ENCODE data around the gene NAV2. TPM values are rescaled to one million over a fixed set of nuclear protein-coding genes. Genes with fewer than 3 reads are reported as not detected.

NAV2 gene
- total and polyA plus RNA-seq, 3 donors from 2014 or later = 3.4 to 6.0 (median 3.9) TPM

GRCh38 chr11:19849947-19850593 lies 137.4 kb downstream of the NAV2 start:
- Histone ChIP-seq H3K4me1 (peaks cover 9% of the 10 kb centered on the region), H3K36me3 (ENCODE audit: low read depth, missing control alignments) (no peaks in the 10 kb centered on the region), H3K27ac (no peak overlapping the region), H3K4me3 (no peak overlapping the region), H3K27me3 (no peaks in the 10 kb centered on the region), H3K9me3 (no peaks in the 10 kb centered on the region)
- 70 to 75% methylated on average over 6 of the region's 6 CpGs for WGBS, 2 donors
- no peak for TF ChIP-seq POLR2A (IDR thresholded peaks at IDR 0.05)
- TF ChIP-seq, protein P1, sequence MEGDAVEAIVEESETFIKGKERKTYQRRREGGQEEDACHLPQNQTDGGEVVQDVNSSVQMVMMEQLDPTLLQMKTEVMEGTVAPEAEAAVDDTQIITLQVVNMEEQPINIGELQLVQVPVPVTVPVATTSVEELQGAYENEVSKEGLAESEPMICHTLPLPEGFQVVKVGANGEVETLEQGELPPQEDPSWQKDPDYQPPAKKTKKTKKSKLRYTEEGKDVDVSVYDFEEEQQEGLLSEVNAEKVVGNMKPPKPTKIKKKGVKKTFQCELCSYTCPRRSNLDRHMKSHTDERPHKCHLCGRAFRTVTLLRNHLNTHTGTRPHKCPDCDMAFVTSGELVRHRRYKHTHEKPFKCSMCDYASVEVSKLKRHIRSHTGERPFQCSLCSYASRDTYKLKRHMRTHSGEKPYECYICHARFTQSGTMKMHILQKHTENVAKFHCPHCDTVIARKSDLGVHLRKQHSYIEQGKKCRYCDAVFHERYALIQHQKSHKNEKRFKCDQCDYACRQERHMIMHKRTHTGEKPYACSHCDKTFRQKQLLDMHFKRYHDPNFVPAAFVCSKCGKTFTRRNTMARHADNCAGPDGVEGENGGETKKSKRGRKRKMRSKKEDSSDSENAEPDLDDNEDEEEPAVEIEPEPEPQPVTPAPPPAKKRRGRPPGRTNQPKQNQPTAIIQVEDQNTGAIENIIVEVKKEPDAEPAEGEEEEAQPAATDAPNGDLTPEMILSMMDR (IDR thresholded peaks at IDR 0.05) = no peak
- intact Hi-C loops (cut with DNase I; ENCODE audit: low total_unique reads) = no loop called here
- no peak for DNase-seq

DNA sequence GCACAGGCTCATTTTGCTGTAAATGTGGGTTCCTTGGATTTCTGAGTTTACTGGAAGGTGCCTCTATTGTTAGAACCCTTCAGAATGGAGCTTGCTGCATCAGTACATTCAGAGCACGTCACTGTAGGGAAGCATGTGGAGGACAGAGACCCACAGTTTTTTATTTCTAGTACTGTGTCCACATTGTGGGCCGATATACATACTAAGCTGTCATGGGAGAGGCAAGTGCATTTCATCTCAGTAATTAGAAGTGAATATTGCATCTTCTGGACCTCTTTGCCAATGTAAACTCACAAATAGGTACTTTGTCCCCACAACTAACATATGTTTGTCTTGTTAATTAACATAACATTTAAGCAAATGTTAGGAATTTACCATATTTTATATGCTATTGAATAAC lies 139.7 kb downstream of the NAV2 start:
- no peak overlapping the region for H3K4me3 ChIP-seq
- no peaks in the 10 kb centered on the region for H3K36me3 ChIP-seq (ENCODE audit: low read depth, missing control alignments)
- no peak for DNase-seq
- 95 to 97% methylated on average over 2 of the region's 2 CpGs for WGBS, 2 donors
- H3K4me1 ChIP-seq = peaks cover 9% of the 10 kb centered on the region
- no peaks in the 10 kb centered on the region for H3K27me3 ChIP-seq
- H3K9me3 ChIP-seq = no peaks in the 10 kb centered on the region
- intact Hi-C loops (cut with DNase I; ENCODE audit: low total_unique reads) = no loop called here
- no peak overlapping the region for H3K27ac ChIP-seq
- no peak for TF ChIP-seq POLR2A (IDR thresholded peaks at IDR 0.05)
- TF ChIP-seq, protein P1 (IDR thresholded peaks at IDR 0.05) = no peak

DNA sequence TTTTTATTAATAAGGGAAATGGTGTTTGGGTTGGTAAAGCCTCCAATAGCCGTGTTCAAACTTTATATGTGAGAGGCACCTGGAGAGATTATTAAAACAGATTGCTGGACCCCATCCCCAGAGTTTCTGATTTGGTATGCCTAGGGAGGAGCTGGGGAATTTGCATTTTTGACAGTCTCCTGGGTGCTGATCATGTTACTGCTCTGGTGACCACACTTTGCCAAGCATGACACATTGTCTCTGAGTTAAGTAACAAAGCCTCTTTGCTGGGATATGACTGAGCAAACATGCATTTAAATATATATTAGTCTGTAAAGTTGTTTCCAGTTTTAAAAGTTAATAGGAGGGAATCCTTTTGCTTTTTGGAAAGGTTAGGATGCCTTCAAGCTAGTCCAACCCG lies 140.4 kb downstream of the NAV2 start:
- H3K4me3 ChIP-seq = no peak overlapping the region
- H3K27ac ChIP-seq = no peak overlapping the region
- no peaks in the 10 kb centered on the region for H3K9me3 ChIP-seq
- TF ChIP-seq, protein P1 (IDR thresholded peaks at IDR 0.05) = no peak
- no peak for TF ChIP-seq POLR2A (IDR thresholded peaks at IDR 0.05)
- intact Hi-C loops (cut with DNase I; ENCODE audit: low total_unique reads) = no loop called here
- WGBS, 2 donors = 93 to 97% methylated on average over 2 of the region's 2 CpGs
- H3K27me3 ChIP-seq = no peaks in the 10 kb centered on the region
- no peaks in the 10 kb centered on the region for H3K36me3 ChIP-seq (ENCODE audit: low read depth, missing control alignments)
- no peak for DNase-seq
- H3K4me1 ChIP-seq = peaks cover 9% of the 10 kb centered on the region

- Histone ChIP-seq H3K27ac (no peak overlapping the region), H3K4me1 (peaks cover 9% of the 10 kb centered on the region), H3K27me3 (no peaks in the 10 kb centered on the region), H3K9me3 (no peaks in the 10 kb centered on the region), H3K36me3 (ENCODE audit: low read depth, missing control alignments) (no peaks in the 10 kb centered on the region), H3K4me3 (no peak overlapping the region)
- intact Hi-C loops (cut with DNase I; ENCODE audit: low total_unique reads) = no loop called here
- DNase-seq = no peak
- 80 to 81% methylated on average over 4 of the region's 4 CpGs for WGBS, 2 donors
- TF ChIP-seq, protein P1 (IDR thresholded peaks at IDR 0.05) = no peak
- no peak for TF ChIP-seq POLR2A (IDR thresholded peaks at IDR 0.05)
Measured at GRCh38 chr11:19853920-19854319, 141.3 kb downstream of the NAV2 start.

- 50 to 51% methylated on average over 5 of the region's 5 CpGs for WGBS, 2 donors
- H3K4me1 ChIP-seq = no peaks in the 10 kb centered on the region
- H3K27ac ChIP-seq = no peak overlapping the region
- H3K27me3 ChIP-seq = no peaks in the 10 kb centered on the region
- DNase-seq = no peak
- no peak for TF ChIP-seq POLR2A (IDR thresholded peaks at IDR 0.05)
- TF ChIP-seq, protein P1 (IDR thresholded peaks at IDR 0.05) = no peak
- no peaks in the 10 kb centered on the region for H3K9me3 ChIP-seq
- no peak overlapping the region for H3K4me3 ChIP-seq
- intact Hi-C loops (cut with DNase I; ENCODE audit: low total_unique reads) = no loop called here
- H3K36me3 ChIP-seq (ENCODE audit: low read depth, missing control alignments) = no peaks in the 10 kb centered on the region
Measured at GRCh38 chr11:19861171-19861570, 148.5 kb downstream of the NAV2 start.

All from testis (tissue), 3 donors.